ENCODE data around the gene PKD1L1.
"Not testable (repeated sequence)": the region's sequence is repeated elsewhere in the genome, so short reads cannot be mapped to it uniquely, and the experiment has no call there.

The PKD1L1 gene

GRCh38 chr7:47948141-47948790 lies at the start of gene PKD1L1:
PKD1L1 (minus strand) TSS chr7:47948466; CDS start chr7:47948440, 26 bp downstream.
- no peak for DNase-seq (ENCODE audit: extremely low read depth in 1 of 2, low read depth in 1 of 2)

DNA sequence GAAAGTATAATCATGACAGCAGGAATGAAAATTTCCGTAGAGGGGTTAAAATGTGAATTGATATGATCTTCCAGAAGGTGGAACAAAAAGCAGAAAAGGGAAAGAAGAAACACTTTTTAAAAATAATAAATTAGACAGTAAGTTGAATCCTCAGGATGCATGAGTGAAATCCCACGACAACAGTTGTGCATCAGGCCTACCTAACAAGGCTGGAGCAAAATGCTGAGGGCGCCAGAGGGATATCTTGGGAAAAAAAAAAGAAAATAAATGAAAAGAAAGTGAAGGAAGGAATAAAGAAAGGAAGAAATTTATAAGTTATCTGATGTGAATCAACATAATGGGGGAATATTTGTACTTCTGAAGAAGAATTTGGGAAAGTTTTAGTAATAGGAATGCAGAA lies 44.2 kb upstream of the PKD1L1 start:
- DNase-seq (ENCODE audit: extremely low read depth in 1 of 2, low read depth in 1 of 2): no peak

GRCh38 chr7:47991741-47992311 lies 43.6 kb upstream of the PKD1L1 start:
- DNase-seq (ENCODE audit: extremely low read depth in 1 of 2, low read depth in 1 of 2): peak; percentile 74 to 77

DNA sequence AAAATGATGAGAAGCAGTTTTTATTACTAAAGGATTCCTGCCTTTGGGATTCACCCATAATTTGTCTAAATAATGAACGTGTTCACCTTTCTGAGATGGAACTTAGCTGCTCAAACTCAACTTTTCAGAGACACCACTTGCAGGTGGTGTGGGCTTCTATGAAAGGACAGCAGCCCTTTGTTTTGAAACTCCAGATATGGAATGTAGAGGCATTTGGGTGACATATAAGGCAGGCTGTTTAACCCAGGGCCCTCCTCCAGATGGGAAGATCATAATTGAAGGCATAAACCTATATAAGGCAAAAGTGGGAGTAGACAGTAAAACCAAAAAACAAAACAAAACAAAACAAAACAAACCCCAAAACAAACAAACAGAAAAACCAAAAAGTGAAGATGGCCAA lies 43.0 kb upstream of the PKD1L1 start:
- no peak for DNase-seq (ENCODE audit: extremely low read depth in 1 of 2, low read depth in 1 of 2)

GRCh38 chr7:47990592-47990991 lies 42.3 kb upstream of the PKD1L1 start:
- no peak for DNase-seq (ENCODE audit: extremely low read depth in 1 of 2, low read depth in 1 of 2)

GRCh38 chr7:47989607-47990400 lies 41.5 kb upstream of the PKD1L1 start:
- not testable (repeated sequence) for DNase-seq (ENCODE audit: extremely low read depth in 1 of 2, low read depth in 1 of 2)

GRCh38 chr7:47988496-47989386 lies 40.5 kb upstream of the PKD1L1 start:
- no peak for DNase-seq (ENCODE audit: extremely low read depth in 1 of 2, low read depth in 1 of 2)

- no peak for DNase-seq (ENCODE audit: extremely low read depth in 1 of 2, low read depth in 1 of 2)
Measured at GRCh38 chr7:47982610-47983009, 34.3 kb upstream of the PKD1L1 start.

DNA sequence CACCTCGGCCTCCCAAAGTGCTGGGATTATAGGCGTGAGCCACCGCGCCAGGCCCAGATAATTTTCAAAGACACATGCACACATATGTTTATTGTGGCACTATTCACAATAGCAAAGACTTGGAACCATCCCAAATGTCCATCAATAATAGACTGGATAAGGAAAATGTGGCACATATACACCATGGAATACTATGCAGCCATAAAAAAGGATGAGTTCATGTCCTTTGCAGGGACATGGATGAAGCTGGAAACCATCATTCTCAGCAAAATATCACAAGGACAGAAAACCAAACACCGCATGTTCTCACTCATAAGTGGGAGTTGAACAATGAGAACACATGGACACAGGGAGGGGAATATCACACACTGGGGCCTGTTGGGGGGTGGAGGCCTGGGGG lies 32.4 kb upstream of the PKD1L1 start:
- not testable (repeated sequence) for DNase-seq (ENCODE audit: extremely low read depth in 1 of 2, low read depth in 1 of 2)

GRCh38 chr7:47979832-47980181 lies 31.5 kb upstream of the PKD1L1 start:
- DNase-seq (ENCODE audit: extremely low read depth in 1 of 2, low read depth in 1 of 2): no peak

- peak; percentile 67 to 82 for DNase-seq (ENCODE audit: extremely low read depth in 1 of 2, low read depth in 1 of 2)
Measured at GRCh38 chr7:47979145-47979831, 31.0 kb upstream of the PKD1L1 start, which contains the start of gene HUS1. HUS1 (minus strand) TSS chr7:47979615; CDS start chr7:47979519, 96 bp downstream.

GRCh38 chr7:47978790-47979144 lies 30.5 kb upstream of the PKD1L1 start:
- no peak for DNase-seq (ENCODE audit: extremely low read depth in 1 of 2, low read depth in 1 of 2)

- DNase-seq (ENCODE audit: extremely low read depth in 1 of 2, low read depth in 1 of 2): no peak
Measured at GRCh38 chr7:47973739-47974138, 25.5 kb upstream of the PKD1L1 start.

- DNase-seq (ENCODE audit: extremely low read depth in 1 of 2, low read depth in 1 of 2): no peak
Measured at GRCh38 chr7:47970761-47971160, 22.5 kb upstream of the PKD1L1 start.

GRCh38 chr7:47968847-47969774 lies 20.8 kb upstream of the PKD1L1 start:
- DNase-seq (ENCODE audit: extremely low read depth in 1 of 2, low read depth in 1 of 2): no peak

GRCh38 chr7:47967708-47968107 lies 19.4 kb upstream of the PKD1L1 start:
- no peak for DNase-seq (ENCODE audit: extremely low read depth in 1 of 2, low read depth in 1 of 2)

DNA sequence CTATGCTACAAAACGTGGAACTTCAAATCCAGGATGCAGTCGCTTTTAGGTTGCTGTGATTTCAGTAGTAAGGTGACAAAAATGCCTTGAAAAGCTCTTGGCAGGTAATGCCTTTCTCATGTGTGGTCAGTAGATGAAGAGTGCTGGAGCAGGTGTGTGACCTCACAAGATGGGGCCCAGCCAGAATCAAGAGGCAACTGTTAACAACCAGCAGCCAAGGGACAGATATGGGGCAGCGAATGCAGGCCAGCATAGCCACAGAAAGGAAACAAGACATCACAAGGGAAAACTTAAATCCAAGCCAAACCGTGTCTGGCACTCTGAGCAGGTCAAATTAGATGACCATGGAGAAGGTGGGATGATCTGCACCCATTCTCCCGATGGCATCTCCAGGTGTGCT lies 18.9 kb upstream of the PKD1L1 start:
- DNase-seq (ENCODE audit: extremely low read depth in 1 of 2, low read depth in 1 of 2): no peak

DNA sequence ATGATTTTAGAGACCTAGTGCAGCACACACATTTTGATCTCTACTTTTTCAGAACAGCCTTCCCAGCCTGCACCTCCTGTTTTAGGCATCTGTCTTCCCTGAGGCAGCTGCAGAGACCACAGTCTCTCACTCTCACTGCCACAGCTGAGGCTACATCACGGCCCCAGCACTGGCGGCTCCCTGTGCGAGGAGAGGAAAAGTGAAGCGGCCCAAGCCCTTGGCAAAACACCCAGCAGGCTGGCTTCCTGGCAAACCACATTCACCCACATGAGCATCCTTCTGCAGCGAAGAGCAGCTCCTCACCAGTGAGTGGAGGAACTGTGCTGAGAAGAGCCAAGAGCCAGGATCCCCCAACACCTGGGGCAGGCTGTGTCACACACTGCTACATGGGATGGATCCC lies 17.2 kb upstream of the PKD1L1 start:
- DNase-seq (ENCODE audit: extremely low read depth in 1 of 2, low read depth in 1 of 2): no peak

- DNase-seq (ENCODE audit: extremely low read depth in 1 of 2, low read depth in 1 of 2): no peak
Measured at GRCh38 chr7:47962262-47962661, 14.0 kb upstream of the PKD1L1 start.
